H1 (cell line): ENCODE measurements around the gene PRMT5. TPM values are rescaled to one million over a fixed set of nuclear protein-coding genes. Genes with fewer than 3 reads are reported as not detected.

Source experiments
- EGR1 ChIP-seq: IDR thresholded peaks from 2 replicates; pipeline ENCODE4 v1.6.1; 2011; ENCODE audit warnings: low read depth, low read length, borderline replicate concordance
- KDM1A ChIP-seq: fragments of 200-600, 300-600 bp; sonication (generic); IDR thresholded peaks from 2 replicates; pipeline ENCODE4 v1.7.1; 2016; ENCODE audit warnings: mild to moderate bottlenecking, low read length, borderline replicate concordance
- polyA plus RNA-seq, 7 experiments: library from polyadenylated mRNA; depleted of rRNA in 3 of 7; stranded (reverse) in 5 of 7; unstranded in 2 of 7; fragments of >200 nt in 5 of 7; fragments of 200-250 nt in 2 of 7; gene quantifications; 1 replicate in 5 of 7; 2 replicates in 1 of 7; 4 replicates in 1 of 7; pipeline versions ENCODE4 v1.2.1 to v1.2.3, GENCODE V29; 2011 to 2013; ENCODE audit warnings: missing spikeins in 2 of 7, mixed read lengths in 2 of 7
- total RNA-seq: library from RNA; stranded (reverse); fragmentation: NEBNext Ultra II Directional; extraction: Animal tissue kit (Norgen Biotek cat#: 25700); gene quantifications from 2 replicates; pipeline ENCODE4 v1.2.1, GENCODE V29; 2021

Gene PRMT5
- total and polyA plus RNA-seq, 2 of the 8 experiments (the other 6 are each of a cell fraction or from before 2014, with no cell fraction given): 171 to 402 TPM

DNA sequence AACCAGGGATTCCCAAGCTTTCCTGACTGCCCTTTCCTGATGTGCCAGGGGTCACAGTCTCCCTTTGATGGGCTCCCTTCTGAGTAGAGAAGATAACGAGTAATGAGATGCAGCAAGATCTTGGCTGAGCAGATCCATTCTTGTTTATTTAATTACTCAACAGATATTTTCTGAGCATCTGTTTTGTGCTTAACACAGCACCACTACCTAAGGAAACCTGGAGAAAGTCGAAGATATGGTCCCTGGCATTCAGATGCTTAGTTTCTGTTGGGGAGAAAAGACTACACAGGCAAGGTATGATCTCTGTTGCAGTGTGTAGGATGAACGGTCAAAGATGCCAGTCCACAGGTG is 49.3 kb upstream of the PRMT5 start (continued):
- TF ChIP-seq KDM1A (no peak), EGR1 (no peak)
